ENCODE measurements around the gene FYCO1. TPM values are rescaled to one million over a fixed set of nuclear protein-coding genes. Genes with fewer than 3 reads are reported as not detected.

FYCO1 gene
- total RNA-seq, 1 donor from 2014 or later: 16.5 TPM

- intact Hi-C loops (cut with micrococcal nuclease): loop anchor here (1.0 to 2.0 kb wide), 2 partner anchors 8 to 46 kb away; no protein-coding TSS in a partner anchor
- peaks cover 76% of the 10 kb centered on the region for H3K4me1 Mint-ChIP-seq
- peaks cover 84% of the 10 kb centered on the region for H3K36me3 Mint-ChIP-seq (ENCODE audit: low read depth)
- peak overlapping the region; percentile 72 for H3K27ac Mint-ChIP-seq
- H3K9me3 Mint-ChIP-seq: no peaks in the 10 kb centered on the region
- DNase-seq: no peak
- no peaks in the 10 kb centered on the region for H3K27me3 Mint-ChIP-seq
- H3K4me3 Mint-ChIP-seq: peak overlapping the region; percentile 33
Observed at GRCh38 chr3:45972534-45973402, 22.9 kb downstream of the FYCO1 start.

DNA sequence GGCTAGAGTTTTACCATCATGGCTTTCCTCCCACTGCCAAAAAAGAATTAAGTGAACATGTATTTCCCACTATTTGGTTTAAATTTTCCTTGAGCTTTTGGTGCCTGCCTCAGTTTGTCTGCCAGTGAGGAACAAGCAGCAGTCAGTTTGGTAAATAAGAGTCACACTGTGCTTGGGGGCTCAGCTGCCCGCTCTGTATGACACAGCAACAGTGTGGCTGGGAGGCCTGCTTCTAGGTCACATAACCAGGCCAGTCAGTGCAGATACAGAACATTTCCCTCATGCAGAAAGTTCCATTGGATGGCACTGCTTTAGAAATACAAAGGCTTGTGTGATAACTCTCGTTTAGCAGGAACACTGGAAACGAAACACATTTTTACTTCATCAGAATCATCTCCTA is 25.7 kb downstream of the FYCO1 start:
- H3K36me3 Mint-ChIP-seq (ENCODE audit: low read depth): peaks cover 84% of the 10 kb centered on the region
- H3K27me3 Mint-ChIP-seq: no peaks in the 10 kb centered on the region
- H3K27ac Mint-ChIP-seq: peak overlapping the region; percentile 10
- H3K4me3 Mint-ChIP-seq: no peak overlapping the region
- DNase-seq: no peak
- no peaks in the 10 kb centered on the region for H3K9me3 Mint-ChIP-seq
- H3K4me1 Mint-ChIP-seq: peaks cover 69% of the 10 kb centered on the region
- intact Hi-C loops (cut with micrococcal nuclease): no loop called here

DNA sequence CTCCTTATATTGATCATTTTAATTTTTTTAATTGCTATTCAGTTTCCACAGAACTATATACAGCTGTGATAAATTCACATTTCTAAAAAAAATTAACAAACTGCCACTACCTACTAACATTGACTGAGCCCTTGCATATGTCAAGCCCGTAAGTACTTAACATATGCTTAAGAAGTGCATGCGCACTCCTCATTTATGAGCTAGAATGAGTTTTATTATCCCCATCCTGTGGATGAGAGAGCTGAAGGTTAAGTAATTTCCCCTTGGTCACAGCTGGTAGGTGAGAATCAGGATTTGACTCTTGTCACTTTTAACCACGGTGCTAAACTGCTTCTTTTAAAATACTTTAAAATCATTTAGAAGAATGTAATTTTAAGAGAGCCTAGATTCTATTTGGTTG is 26.5 kb downstream of the FYCO1 start:
- Mint-ChIP-seq H3K27ac (no peak overlapping the region), H3K36me3 (ENCODE audit: low read depth) (peaks cover 86% of the 10 kb centered on the region), H3K4me3 (no peak overlapping the region)

DNA sequence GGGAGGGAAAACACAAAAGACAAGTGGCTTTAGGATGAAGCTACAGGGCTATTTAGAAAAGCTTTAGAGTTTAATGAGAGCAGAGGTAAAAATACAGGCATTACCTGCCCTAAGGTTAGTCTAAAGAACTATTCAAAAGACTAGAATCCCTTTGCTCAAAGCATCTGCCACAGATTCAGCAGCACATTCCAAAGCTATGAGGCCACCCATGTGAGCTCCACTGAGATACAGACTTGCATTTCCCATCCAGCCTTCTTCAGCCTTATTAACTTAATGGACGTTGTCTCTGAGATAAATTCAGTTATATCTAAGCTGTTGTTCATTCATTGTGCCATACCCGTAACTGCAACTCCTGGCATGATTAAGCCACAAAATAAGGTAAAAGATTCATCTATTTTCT is 26.9 kb downstream of the FYCO1 start:
- Mint-ChIP-seq H3K4me3 (no peak overlapping the region), H3K9me3 (no peaks in the 10 kb centered on the region), H3K27ac (no peak overlapping the region), H3K4me1 (peaks cover 73% of the 10 kb centered on the region), H3K36me3 (ENCODE audit: low read depth) (peaks cover 87% of the 10 kb centered on the region), H3K27me3 (no peaks in the 10 kb centered on the region)
- no peak for DNase-seq
- intact Hi-C loops (cut with micrococcal nuclease): no loop called here

More for the DNA sequence above, 26.5 kb downstream of the FYCO1 start:
- Mint-ChIP-seq H3K4me1 (peaks cover 71% of the 10 kb centered on the region), H3K9me3 (no peaks in the 10 kb centered on the region), H3K27me3 (no peaks in the 10 kb centered on the region)
- DNase-seq: no peak
- intact Hi-C loops (cut with micrococcal nuclease): no loop called here

GRCh38 chr3:45968149-45968548 is 27.5 kb downstream of the FYCO1 start:
- peaks cover 74% of the 10 kb centered on the region for H3K4me1 Mint-ChIP-seq
- DNase-seq: no peak
- no peaks in the 10 kb centered on the region for H3K27me3 Mint-ChIP-seq
- H3K36me3 Mint-ChIP-seq (ENCODE audit: low read depth): peaks cover 87% of the 10 kb centered on the region
- intact Hi-C loops (cut with micrococcal nuclease): no loop called here
- H3K27ac Mint-ChIP-seq: no peak overlapping the region
- no peak overlapping the region for H3K4me3 Mint-ChIP-seq
- H3K9me3 Mint-ChIP-seq: no peaks in the 10 kb centered on the region

- peaks cover 87% of the 10 kb centered on the region for H3K36me3 Mint-ChIP-seq (ENCODE audit: low read depth)
- DNase-seq: no peak
- H3K27ac Mint-ChIP-seq: no peak overlapping the region
- H3K4me1 Mint-ChIP-seq: peaks cover 74% of the 10 kb centered on the region
- intact Hi-C loops (cut with micrococcal nuclease): no loop called here
- H3K27me3 Mint-ChIP-seq: no peaks in the 10 kb centered on the region
- no peaks in the 10 kb centered on the region for H3K9me3 Mint-ChIP-seq
- H3K4me3 Mint-ChIP-seq: peak overlapping the region; percentile 18
Observed at GRCh38 chr3:45967724-45968123, 27.9 kb downstream of the FYCO1 start.

DNA sequence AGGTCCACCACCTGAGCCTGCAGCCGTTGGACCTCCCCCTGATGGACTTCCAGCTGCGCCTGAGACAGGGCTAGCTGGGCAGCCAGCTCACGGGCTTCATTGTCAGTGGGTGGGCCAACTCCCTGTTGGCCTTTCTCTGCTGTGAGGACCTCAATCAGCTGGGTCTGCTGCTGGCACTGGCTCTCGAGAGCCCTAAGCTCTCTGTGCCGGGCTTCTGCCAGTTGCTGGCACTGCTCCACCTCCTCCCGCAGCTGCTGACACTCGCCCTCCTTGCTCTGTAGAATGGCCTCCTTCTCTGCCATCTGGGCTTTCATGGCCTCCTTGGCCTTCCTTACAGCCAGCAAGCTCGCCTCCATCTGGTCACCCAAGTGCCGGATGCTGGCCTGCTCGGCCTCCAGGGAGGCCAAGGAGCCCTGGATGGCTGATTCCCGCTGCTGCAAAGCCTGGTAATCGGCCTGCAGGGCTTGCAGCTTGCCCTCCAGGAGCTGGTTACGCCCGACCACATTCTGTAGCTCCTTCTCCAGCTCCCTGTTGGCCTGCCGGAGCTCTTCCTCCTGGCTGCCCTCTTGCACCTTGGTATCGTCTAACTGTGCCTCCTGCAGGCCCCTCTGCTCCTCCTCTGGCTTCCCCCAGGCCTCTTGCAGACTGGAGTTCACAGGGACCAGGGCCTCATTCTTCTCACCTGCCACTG is 28.5 kb downstream of the FYCO1 start:
- Mint-ChIP-seq H3K27me3 (no peaks in the 10 kb centered on the region), H3K27ac (no peak overlapping the region), H3K4me3 (peak overlapping the region; percentile 18), H3K36me3 (ENCODE audit: low read depth) (peaks cover 89% of the 10 kb centered on the region), H3K4me1 (peaks cover 76% of the 10 kb centered on the region), H3K9me3 (no peaks in the 10 kb centered on the region)
- intact Hi-C loops (cut with micrococcal nuclease): no loop called here
- DNase-seq: no peak

DNA sequence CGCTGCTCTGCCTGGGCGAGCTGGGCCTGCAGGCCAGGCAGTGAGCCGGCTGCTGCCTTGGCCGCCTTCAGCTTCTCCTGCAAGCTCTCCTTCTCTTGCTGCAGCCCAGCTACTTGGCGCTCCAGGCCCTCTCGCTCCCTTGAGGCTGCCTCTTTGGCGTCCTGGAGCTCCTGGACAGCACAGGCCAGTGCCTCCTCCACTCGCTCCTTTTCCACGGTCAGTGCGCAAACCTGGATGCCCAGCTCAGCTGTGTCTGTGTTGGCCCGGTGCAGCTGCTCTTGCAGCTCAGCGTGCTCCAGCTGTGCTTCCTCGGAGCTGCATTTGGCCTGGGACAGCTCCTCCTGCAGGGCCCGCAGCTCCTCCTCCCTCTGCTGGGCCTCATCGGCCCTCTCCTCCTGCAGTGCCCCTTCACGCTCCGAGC is 29.2 kb downstream of the FYCO1 start:
- no peak for DNase-seq
- peak overlapping the region; percentile 21 for H3K4me3 Mint-ChIP-seq
- no peak overlapping the region for H3K27ac Mint-ChIP-seq
- intact Hi-C loops (cut with micrococcal nuclease): no loop called here
- H3K4me1 Mint-ChIP-seq: peaks cover 76% of the 10 kb centered on the region
- no peaks in the 10 kb centered on the region for H3K9me3 Mint-ChIP-seq
- H3K27me3 Mint-ChIP-seq: no peaks in the 10 kb centered on the region
- H3K36me3 Mint-ChIP-seq (ENCODE audit: low read depth): peaks cover 90% of the 10 kb centered on the region

GRCh38 chr3:45965653-45966052 is 30.0 kb downstream of the FYCO1 start:
- Mint-ChIP-seq H3K27ac (peak overlapping the region; percentile 78), H3K9me3 (no peaks in the 10 kb centered on the region), H3K36me3 (ENCODE audit: low read depth) (peaks cover 91% of the 10 kb centered on the region), H3K4me1 (peaks cover 75% of the 10 kb centered on the region), H3K27me3 (no peaks in the 10 kb centered on the region), H3K4me3 (peak overlapping the region; percentile 34)
- peak; percentile 73 for DNase-seq
- intact Hi-C loops (cut with micrococcal nuclease): loop anchor here (2.0 kb wide), 1 partner anchor 405 kb away; the partner anchor contains the start of gene CCR5

DNA sequence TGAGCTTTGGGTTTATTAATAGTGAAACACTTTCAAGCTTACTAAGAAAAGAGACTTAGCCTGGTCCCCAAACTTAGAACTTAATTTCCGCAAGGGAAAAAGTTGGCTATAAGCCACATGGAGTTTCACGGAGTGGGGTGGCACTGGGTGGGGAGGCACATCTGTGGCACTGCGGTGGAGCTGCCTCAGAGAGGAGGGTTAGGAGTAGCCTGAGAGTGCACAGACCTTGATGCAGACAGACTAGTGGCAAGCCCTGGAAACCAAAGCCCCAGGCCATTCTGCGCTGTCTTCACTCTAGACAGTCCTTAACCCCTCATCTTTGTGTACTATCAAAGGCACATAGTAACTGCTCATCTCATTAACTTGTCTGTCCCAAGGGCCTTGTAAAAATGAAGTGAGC is 30.4 kb downstream of the FYCO1 start:
- Mint-ChIP-seq H3K27me3 (no peaks in the 10 kb centered on the region), H3K4me1 (peaks cover 72% of the 10 kb centered on the region), H3K4me3 (peak overlapping the region; percentile 34), H3K27ac (peak overlapping the region; percentile 78), H3K9me3 (no peaks in the 10 kb centered on the region), H3K36me3 (ENCODE audit: low read depth) (peaks cover 91% of the 10 kb centered on the region)
- intact Hi-C loops (cut with micrococcal nuclease): loop anchor here (2.0 kb wide), 1 partner anchor 406 kb away; the partner anchor contains the start of gene CCR5
- DNase-seq: no peak

DNA sequence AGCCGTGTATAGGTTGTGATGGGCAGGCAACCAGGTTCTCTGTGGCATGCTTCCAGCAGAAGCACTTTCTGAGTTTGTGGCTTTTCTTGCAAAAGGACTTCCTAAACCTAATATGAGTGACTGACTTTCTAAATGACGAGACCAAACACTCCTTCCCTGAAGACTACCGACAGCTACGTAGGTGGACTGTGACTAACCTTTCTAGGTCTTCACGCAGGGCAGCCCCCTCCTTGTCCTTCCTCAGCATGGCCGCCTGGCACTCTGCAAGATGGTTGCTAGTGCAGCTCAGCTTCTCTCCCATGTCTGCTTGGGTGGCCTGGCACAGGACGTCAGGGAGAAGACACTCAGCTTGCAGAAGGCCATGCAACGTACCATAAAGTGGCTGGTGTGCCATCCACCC is 31.5 kb downstream of the FYCO1 start:
- intact Hi-C loops (cut with micrococcal nuclease): loop anchor here (1.0 to 5.0 kb wide), 7 partner anchors 8 to 407 kb away; partner anchors contain the start of gene CCR5
- H3K9me3 Mint-ChIP-seq: no peaks in the 10 kb centered on the region
- no peaks in the 10 kb centered on the region for H3K27me3 Mint-ChIP-seq
- peak overlapping the region; percentile 81 for H3K27ac Mint-ChIP-seq
- peaks cover 69% of the 10 kb centered on the region for H3K4me1 Mint-ChIP-seq
- peak; percentile 80 for DNase-seq
- peaks cover 92% of the 10 kb centered on the region for H3K36me3 Mint-ChIP-seq (ENCODE audit: low read depth)
- H3K4me3 Mint-ChIP-seq: peak overlapping the region; percentile 67

DNA sequence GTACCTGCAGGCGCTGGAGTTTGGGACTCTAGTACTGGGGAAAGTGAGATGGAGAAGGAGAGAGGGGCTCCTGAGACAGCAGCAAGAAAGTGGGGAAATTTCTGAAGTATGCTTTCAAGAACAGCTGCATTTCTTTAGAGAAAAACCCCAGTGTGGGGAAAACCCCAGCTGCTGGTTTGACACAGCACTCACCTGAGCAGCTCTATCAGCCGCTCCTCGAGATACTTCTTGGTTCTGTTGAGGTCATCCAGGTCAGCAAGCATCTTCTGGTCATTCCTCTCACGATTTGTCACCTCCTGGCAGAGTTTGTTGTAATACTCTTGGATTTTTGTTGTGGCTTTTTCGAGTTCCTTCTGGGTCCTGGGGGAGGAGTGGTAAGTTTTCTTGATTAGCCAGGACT is 33.6 kb downstream of the FYCO1 start:
- no peaks in the 10 kb centered on the region for H3K9me3 Mint-ChIP-seq
- H3K27me3 Mint-ChIP-seq: no peaks in the 10 kb centered on the region
- H3K4me1 Mint-ChIP-seq: peaks cover 64% of the 10 kb centered on the region
- peaks cover 92% of the 10 kb centered on the region for H3K36me3 Mint-ChIP-seq (ENCODE audit: low read depth)
- peak; percentile 81 for DNase-seq
- H3K4me3 Mint-ChIP-seq: peak overlapping the region; percentile 45
- peak overlapping the region; percentile 65 for H3K27ac Mint-ChIP-seq
- intact Hi-C loops (cut with micrococcal nuclease): loop anchor here (1.0 to 5.0 kb wide), 2 partner anchors 19 to 330 kb away; partner anchors contain the start of gene CXCR6

GRCh38 chr3:45960289-45960688 is 35.3 kb downstream of the FYCO1 start:
- H3K4me1 Mint-ChIP-seq: peaks cover 53% of the 10 kb centered on the region
- no peak overlapping the region for H3K4me3 Mint-ChIP-seq
- no peaks in the 10 kb centered on the region for H3K9me3 Mint-ChIP-seq
- intact Hi-C loops (cut with micrococcal nuclease): loop anchor here (5.0 kb wide), 1 partner anchor 332 kb away; no protein-coding TSS in a partner anchor
- H3K27ac Mint-ChIP-seq: no peak overlapping the region
- no peaks in the 10 kb centered on the region for H3K27me3 Mint-ChIP-seq
- H3K36me3 Mint-ChIP-seq (ENCODE audit: low read depth): peaks cover 89% of the 10 kb centered on the region
- DNase-seq: no peak

GRCh38 chr3:45959201-45959600 is 36.4 kb downstream of the FYCO1 start:
- no peak overlapping the region for H3K27ac Mint-ChIP-seq
- DNase-seq: no peak
- intact Hi-C loops (cut with micrococcal nuclease): no loop called here
- peaks cover 91% of the 10 kb centered on the region for H3K36me3 Mint-ChIP-seq (ENCODE audit: low read depth)
- H3K9me3 Mint-ChIP-seq: no peaks in the 10 kb centered on the region
- peaks cover 45% of the 10 kb centered on the region for H3K4me1 Mint-ChIP-seq
- H3K4me3 Mint-ChIP-seq: no peak overlapping the region
- no peaks in the 10 kb centered on the region for H3K27me3 Mint-ChIP-seq

Measured in activated CD4-positive, alpha-beta T cell treated with anti-CD3 and anti-CD28 coated beads, Interleukin-2, amount 10 ng/mL, durations not matched to agents 24 days and 14 days (primary cell).